GM21717 (cell line): ENCODE results near the gene NRP2.

Source experiments
- ATAC-seq: cut with Tn5 transposase; IDR thresholded peaks from one replicate; pipeline ENCODE4 v1.9.1; 2021; ENCODE audit warnings: mild to moderate bottlenecking, moderate library complexity; ENCODE audit not compliant: unreplicated experiment

NRP2 gene

DNA sequence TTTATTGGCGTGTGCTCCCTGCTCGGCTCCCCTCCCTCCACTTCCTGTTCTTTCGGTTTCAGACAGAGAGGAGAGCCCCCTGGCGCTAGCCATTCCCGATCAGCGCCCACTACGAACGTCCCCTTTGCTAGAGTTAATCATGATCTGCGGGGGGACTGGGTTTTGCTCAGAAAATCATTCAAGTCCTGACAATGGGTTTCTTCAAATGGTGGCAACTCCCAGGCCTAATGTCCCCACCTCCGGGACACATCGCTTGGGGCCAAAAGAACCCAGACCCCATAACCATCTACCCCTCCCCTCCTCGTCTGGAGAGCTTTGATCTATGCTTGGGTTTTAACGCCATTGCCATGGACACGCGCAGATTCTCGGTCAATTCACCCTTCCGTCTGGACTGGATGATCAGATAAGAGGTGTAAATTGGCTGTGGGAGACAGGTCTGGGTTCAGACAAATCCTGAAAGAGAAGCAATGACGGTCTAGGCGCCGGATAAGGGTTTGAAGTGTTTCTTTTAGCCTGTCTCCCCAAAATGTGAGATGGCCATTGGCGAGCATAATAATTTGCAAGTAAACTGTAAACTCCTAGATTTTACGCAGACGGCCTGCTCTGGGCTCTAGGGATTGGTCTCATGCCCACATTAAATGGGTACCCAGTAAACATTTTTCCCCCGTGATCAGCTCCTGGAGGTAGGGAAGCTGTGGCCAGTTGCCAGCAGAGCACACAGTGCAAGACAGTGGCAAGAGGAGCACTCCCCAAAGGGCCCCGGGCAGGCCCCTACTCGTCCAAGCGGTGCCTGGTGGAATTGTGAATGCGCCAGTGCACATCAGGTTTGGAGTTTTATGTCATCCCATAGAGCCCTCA is 4.7 kb downstream of the NRP2 start:
- no peak for ATAC-seq

GRCh38 chr2:205687641-205687956 is 5.3 kb downstream of the NRP2 start:
- no peak for ATAC-seq

DNA sequence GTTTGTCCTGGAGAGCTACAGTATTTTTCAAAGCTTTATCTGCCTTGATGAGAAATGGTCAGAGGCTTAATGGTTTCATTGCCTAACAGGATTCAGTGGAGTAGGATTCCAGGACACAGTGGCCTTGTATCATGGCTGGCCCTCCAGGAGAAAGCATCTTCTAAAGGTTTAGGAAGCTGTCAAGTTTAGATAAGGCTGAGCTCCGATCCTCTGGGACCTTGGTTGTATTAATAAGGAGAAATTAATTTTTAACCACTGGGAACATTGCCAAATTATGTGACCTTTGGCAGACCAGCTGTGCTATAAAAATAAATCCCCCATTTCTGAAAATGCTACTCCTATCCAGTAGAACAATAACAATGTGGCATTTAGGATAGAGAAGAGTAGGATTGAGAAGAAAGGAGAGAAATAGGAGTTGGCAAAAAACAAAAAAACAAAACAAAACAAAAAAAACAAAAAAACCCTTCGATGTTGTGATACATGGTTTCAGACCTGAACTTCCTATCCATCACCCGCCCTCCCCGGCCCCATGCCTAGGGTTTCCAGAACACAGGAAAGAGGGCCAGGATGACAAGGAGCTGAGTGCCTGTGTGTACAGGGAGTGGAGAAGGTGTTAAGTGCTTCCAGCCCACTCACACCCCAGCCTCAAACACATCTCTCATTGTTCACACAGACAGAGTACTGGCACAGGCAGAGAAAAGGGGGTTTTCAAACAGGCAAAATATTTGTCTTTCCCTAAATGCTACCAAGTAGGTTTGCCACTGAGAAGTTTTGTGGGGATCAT is 6.3 kb downstream of the NRP2 start:
- ATAC-seq, result no peak

DNA sequence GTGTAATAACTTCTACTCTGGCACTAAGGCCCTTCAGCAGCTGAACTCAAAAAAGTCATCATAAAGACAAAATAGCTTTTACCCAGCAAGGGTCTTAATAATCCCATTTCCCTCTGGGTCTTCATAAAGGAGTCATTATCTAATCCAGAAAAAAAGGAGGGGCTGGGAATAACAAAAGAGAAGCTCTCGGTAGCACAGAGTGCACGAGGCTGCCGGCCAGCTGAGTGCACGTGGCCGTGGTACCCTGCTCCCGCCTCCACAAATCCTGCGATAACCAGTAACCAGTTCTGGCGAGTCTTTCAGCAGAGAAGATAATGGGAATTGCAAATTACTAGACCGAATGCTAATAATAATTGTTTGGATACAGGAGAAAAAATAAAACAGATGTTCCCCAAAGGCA is 7.5 kb downstream of the NRP2 start:
- no peak for ATAC-seq

GRCh38 chr2:205692104-205692503 is 9.8 kb downstream of the NRP2 start:
- no peak for ATAC-seq

- no peak for ATAC-seq
These were observed 12.0 kb downstream of the NRP2 start for GRCh38 chr2:205694256-205694655.

DNA sequence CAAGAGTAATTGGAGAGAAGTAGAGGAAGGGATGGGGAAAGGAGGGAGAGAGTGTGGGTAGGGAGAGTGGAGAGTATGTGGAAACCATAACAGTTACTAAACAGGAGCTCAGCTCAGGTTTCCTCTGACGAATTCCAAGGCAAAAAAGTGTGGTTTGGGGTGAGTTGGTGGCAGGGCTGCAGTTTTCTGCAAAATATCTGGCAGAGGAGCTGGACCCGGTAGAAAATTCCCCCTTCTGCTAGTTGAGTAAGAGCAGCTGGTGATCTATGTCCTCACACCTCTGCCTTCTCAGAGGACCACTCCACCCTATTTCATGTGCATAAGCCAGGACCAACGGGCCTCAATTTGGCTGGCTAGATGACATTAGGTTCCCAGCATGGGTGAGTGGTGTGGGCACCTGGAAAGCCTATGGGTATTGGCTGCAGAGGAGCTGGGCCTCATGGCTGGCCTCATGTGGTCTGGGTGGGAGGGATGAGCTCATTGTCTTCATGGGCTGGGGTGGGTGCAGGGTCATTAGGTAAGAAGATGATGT is 13.2 kb downstream of the NRP2 start:
- ATAC-seq, result no peak

GRCh38 chr2:205696331-205696926 is 14.1 kb downstream of the NRP2 start:
- ATAC-seq, result no peak

GRCh38 chr2:205696927-205697441 is 14.7 kb downstream of the NRP2 start:
- ATAC-seq, result no peak

DNA sequence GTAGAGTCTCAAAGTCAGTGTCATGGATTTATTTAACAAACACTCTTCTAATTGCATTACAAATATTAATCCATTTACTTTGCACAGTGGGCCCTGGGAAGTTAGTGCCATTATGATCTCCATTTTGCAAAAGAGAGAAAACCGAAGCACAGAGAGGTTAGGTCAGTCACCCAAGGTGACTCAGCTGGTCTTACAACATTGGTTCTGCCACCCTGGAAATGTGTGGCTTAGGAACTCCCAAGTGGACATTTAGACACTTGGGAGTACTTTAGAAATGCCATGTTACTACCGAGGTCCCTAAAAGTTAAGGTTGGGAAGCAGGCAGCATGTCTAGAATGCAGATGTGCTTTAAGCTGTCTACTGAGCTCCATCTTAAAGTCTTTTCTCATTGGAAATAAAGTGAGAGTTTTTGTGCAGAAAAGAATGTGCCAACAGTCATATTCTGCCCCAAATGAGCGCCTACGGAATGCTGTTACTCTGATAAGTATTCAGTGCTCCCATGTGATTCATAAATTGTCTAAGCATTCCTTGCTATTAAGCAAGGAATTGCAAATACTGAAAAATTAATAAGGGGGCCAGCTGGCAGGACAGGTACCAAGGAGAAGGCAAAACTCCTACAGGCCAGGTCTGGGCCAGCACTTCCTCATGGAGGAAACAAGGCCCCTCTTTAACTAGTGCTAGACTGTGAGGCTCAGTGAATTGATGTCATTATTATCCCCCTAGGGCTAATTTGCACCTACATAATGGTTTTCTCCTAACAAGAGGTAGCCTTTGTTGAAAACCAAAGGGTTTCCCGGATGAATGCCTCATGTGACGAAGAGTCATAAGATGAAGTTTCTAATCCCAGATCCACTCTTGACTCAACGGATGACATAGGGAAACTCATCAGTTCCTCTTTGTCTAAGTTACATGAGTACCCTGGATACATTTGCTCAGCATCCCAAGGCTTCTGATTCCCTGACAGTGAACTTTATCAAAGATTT is 16.3 kb downstream of the NRP2 start:
- no peak for ATAC-seq

GRCh38 chr2:205699515-205700289 is 17.4 kb downstream of the NRP2 start:
- no peak for ATAC-seq

GRCh38 chr2:205700331-205701132 is 18.2 kb downstream of the NRP2 start:
- peak; percentile 80 for ATAC-seq

DNA sequence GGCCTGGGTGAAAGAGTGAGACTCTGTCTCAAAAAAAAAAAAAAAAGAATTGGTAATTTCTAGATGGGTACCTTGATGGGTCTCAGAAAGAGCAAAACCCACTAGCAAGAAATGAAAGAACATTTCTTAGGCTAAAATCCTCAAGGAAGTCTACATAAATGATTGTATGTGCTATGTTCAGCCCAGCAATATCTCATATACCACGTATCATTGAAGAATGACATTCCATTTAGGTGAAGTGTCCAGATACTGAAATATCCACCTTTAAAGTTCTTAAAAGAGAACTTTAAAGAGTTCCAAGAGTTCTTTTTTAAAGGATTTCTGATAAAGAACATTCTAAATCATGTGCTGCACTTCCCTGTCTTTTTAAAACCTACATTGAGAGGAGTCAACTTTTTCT is 19.2 kb downstream of the NRP2 start:
- ATAC-seq, result no peak

- no peak for ATAC-seq
These were observed 20.3 kb downstream of the NRP2 start for GRCh38 chr2:205702576-205702975.

GRCh38 chr2:205703471-205704126 is 21.3 kb downstream of the NRP2 start:
- ATAC-seq, result no peak

DNA sequence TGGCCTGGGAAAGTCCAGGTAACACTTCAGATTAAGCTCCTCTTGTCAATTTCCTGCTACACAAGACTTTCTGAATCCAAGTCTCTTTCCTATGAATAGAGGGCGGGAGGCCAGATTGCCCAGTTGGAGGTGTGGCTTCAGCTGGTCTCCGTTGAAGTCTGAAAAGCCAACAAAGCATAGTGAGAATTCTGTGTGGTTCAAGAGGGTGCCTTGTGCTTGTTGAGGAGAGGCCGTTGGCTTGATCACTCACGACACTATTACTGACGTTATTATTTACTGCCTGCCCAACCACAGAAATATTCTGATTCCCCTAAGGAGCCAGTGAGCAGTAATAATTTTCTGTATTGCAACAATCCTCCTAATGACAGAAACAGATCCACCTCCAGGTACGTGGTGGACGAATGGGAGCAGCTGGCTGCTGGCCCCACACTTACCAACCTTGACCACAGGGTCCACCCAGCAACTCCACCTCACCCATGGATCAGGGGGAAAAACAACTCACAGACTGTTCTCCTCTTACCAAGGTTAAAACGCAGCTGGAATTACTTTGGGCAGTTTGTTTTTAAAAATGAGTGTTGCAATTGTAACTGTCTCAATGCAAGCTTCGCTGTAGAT is 21.9 kb downstream of the NRP2 start:
- no peak for ATAC-seq

DNA sequence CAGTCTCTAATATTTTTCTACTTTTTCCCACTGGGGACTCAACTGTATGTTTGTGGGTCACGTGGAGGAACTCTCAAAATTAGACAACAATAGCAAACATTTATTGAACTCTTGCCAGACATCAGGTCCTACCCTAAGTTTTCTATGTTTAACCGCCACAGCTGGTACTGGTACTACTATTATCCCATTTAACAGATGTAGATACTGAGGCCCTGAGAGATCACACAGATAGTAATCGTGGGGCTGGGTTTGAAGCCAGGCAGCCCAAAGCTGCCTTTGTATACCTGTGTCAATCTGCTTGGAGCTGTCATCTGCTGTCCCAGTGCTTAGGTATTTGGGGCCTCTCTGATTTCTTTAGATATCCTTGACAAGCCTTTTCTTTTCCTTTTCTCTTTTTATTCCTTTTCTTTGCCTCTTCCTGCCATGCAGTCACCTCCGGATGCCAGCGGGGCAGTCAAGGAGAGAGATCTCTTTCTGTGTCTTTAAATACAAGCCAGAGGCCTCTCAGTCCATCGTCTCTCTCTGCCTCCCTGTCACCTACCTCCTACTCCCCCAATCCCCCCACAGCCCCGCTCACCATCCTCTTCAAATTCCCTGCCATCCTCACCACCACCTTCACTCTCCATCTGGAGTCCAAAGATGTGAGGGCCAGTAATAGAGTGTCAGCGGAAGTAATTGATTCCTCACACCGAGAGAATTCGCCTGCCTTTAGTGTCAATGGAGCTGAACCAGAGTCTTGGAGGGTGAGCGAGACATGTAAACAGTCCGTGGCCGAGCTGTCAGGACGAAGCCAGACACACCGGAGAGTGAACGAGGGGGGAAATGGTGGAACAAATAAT is 23.4 kb downstream of the NRP2 start:
- ATAC-seq, result no peak
